ENCODE data around the gene ZNF724. TPM values are rescaled to one million over a fixed set of nuclear protein-coding genes. Genes with fewer than 3 reads are reported as not detected.
"Not testable (repeated sequence)": the region's sequence is repeated elsewhere in the genome, so short reads cannot be mapped to it uniquely, and the experiment has no call there.

The ZNF724 gene
- 1 to 10 TPM in 3 of 4 donors, under 1 TPM in 1; 0.53 to 2.2 (median 1.4) TPM for total RNA-seq

- DNase-seq (ENCODE audit: low spot score in 2 of 2) = peak; percentile 95 to 98
- peak within 1 kb of the TSS; percentile 62 for H3K4me3 ChIP-seq (ENCODE audit: low read depth, poor library complexity, severe bottlenecking)
- 1% methylated on average over 26 to 30 of the region's 32 CpGs for WGBS, 2 donors
- TF ChIP-seq POLR2A (IDR thresholded peaks at IDR 0.05) (no peak), CTCF (IDR thresholded peaks at IDR 0.05) (no peak)
- intact Hi-C loops (cut with DNase I; ENCODE audit: low total_unique reads) = no loop called here
Measured at GRCh38 chr19:23249911-23250649, at the start of gene ZNF724. Gene ZNF724 (minus strand): TSS chr19:23250394. CDS start chr19:23250242, 152 bp downstream.

DNA sequence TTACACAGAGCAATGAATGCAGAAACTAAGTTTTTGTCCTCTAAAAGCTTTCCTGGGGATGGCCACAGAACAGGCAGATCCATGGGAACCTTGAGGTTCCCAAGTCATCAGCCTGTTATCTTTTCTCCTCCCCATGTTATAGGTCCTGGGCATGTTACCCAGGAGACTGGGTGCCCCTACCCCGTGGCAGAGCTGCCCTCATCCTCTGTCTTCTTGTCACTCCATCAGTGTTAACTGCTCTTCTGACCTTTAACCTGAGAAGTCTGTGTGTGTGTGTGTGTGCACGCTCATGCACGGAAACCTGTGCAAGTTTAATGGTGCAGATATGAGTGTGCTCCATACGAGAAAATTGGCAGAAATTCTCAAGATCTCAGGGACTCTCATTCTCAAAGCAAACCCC lies 43.9 kb upstream of the ZNF724 start:
- intact Hi-C loops (cut with DNase I; ENCODE audit: low total_unique reads) = no loop called here
- WGBS, 2 donors = 74 to 80% methylated on average over 4 of the region's 4 CpGs
- TF ChIP-seq POLR2A (IDR thresholded peaks at IDR 0.05) (no peak), CTCF (IDR thresholded peaks at IDR 0.05) (no peak)
- DNase-seq (ENCODE audit: low spot score in 2 of 2) = no peak
- no peak overlapping the region for H3K4me3 ChIP-seq (ENCODE audit: low read depth, poor library complexity, severe bottlenecking)

GRCh38 chr19:23289966-23290365 lies 39.8 kb upstream of the ZNF724 start:
- intact Hi-C loops (cut with DNase I; ENCODE audit: low total_unique reads); DNase-seq (ENCODE audit: low spot score in 2 of 2); H3K4me3 ChIP-seq (ENCODE audit: low read depth, poor library complexity, severe bottlenecking): not testable (repeated sequence)
- 95 to 96% methylated on average over 22 to 25 of the region's 26 CpGs for WGBS, 2 donors

DNA sequence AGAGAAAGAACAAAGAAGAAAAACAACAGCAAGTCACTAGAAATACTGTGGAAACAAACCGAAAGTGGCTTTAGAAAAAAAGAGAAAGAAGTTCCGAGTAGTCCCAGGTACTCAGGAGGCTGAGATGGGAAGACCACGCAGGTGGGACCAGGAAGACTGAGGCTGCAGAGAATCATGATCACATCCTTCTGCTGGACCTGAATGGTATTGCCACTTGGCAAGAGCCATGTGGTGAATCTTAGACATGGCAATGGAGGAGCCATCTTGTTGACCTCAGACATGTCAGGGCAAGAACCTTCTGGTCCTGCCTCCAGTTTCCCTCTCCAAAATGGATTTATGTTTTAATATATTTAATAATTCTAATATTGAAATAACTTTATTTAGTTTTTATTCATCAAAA lies 37.4 kb upstream of the ZNF724 start:
- DNase-seq (ENCODE audit: low spot score in 2 of 2) = no peak
- intact Hi-C loops (cut with DNase I; ENCODE audit: low total_unique reads) = no loop called here
- no peak overlapping the region for H3K4me3 ChIP-seq (ENCODE audit: low read depth, poor library complexity, severe bottlenecking)
- TF ChIP-seq CTCF (IDR thresholded peaks at IDR 0.05) = no peak
- no peak for TF ChIP-seq POLR2A (IDR thresholded peaks at IDR 0.05)
- 86 to 89% methylated on average over 3 of the region's 3 CpGs for WGBS, 2 donors

- WGBS, 2 donors = 58 to 69% methylated on average over 2 of the region's 2 CpGs
- TF ChIP-seq POLR2A (IDR thresholded peaks at IDR 0.05) = no peak
- TF ChIP-seq CTCF (IDR thresholded peaks at IDR 0.05) = no peak
- H3K4me3 ChIP-seq (ENCODE audit: low read depth, poor library complexity, severe bottlenecking) = no peak overlapping the region
- intact Hi-C loops (cut with DNase I; ENCODE audit: low total_unique reads) = no loop called here
- no peak for DNase-seq (ENCODE audit: low spot score in 2 of 2)
Measured at GRCh38 chr19:23286477-23286876, 36.3 kb upstream of the ZNF724 start.

- DNase-seq (ENCODE audit: low spot score in 2 of 2) = no peak
- intact Hi-C loops (cut with DNase I; ENCODE audit: low total_unique reads) = no loop called here
- TF ChIP-seq POLR2A (IDR thresholded peaks at IDR 0.05) (no peak), CTCF (IDR thresholded peaks at IDR 0.05) (no peak)
- 85% methylated on average over 1 of the region's 1 CpG for WGBS, 2 donors
- no peak overlapping the region for H3K4me3 ChIP-seq (ENCODE audit: low read depth, poor library complexity, severe bottlenecking)
Measured at GRCh38 chr19:23285948-23286347, 35.8 kb upstream of the ZNF724 start.

GRCh38 chr19:23285326-23285725 lies 35.1 kb upstream of the ZNF724 start:
- WGBS, 2 donors = 78 to 95% methylated on average over 2 of the region's 2 CpGs
- H3K4me3 ChIP-seq (ENCODE audit: low read depth, poor library complexity, severe bottlenecking); intact Hi-C loops (cut with DNase I; ENCODE audit: low total_unique reads); DNase-seq (ENCODE audit: low spot score in 2 of 2): not testable (repeated sequence)

Data from lower leg skin (tissue), 4 donors.